ENCODE results near the gene SLC6A6.

The SLC6A6 gene

GRCh38 chr3:14464141-14464465 is 61.7 kb downstream of the SLC6A6 start:
- Histone ChIP-seq H2AK5ac (ENCODE audit: low read length) (no peak overlapping the region), H3K36me3 (ENCODE audit: control insufficient read depth, insufficient read depth, low read length) (peaks cover 11% of the 10 kb centered on the region), H2BK15ac (replicated peaks; ENCODE audit: low read depth) (no peak overlapping the region), H3K56ac (ENCODE audit: low read length) (peak overlapping the region; percentile 74), H3K79me1 (ENCODE audit: low read length) (no peaks in the 10 kb centered on the region), H3K4me2 (ENCODE audit: low read length) (no peak overlapping the region), H2BK120ac (ENCODE audit: low read depth, low read length) (no peak overlapping the region), H4K5ac (ENCODE audit: low read length) (no peak overlapping the region), H3K27ac (ENCODE audit: low read depth, low read length) (no peak overlapping the region), H3K4ac (ENCODE audit: low read depth, low read length) (no peak overlapping the region), H3K18ac (ENCODE audit: low read length) (no peak overlapping the region), H3K79me2 (ENCODE audit: control insufficient read depth, insufficient read depth, low read length) (no peaks in the 10 kb centered on the region), H4K8ac (ENCODE audit: low read depth, low read length) (no peak overlapping the region), H3K4me3 (ENCODE audit: low read length) (no peak overlapping the region), H3K23ac (ENCODE audit: low read length) (no peak overlapping the region), H3K27me3 (ENCODE audit: insufficient read depth, low read length, poor library complexity) (no peaks in the 10 kb centered on the region), H2BK5ac (ENCODE audit: low read length) (no peak overlapping the region), H3K4me1 (ENCODE audit: control insufficient read depth, low read depth, low read length) (peaks cover 3% of the 10 kb centered on the region), H3K9ac (ENCODE audit: low read length) (no peak overlapping the region)
- DNase-seq = no peak
- no CpG with 5 or more reads among the region's 5 CpGs for WGBS (ENCODE audit: extremely low coverage, insufficient coverage, low lambda C conversion rate)

- no peak overlapping the region for H2BK5ac ChIP-seq (ENCODE audit: low read length)
- H2BK15ac ChIP-seq (replicated peaks; ENCODE audit: low read depth) = no peak overlapping the region
- no peak overlapping the region for H3K27ac ChIP-seq (ENCODE audit: low read depth, low read length)
- no peak overlapping the region for H3K4me3 ChIP-seq (ENCODE audit: low read length)
- no peak overlapping the region for H3K4me2 ChIP-seq (ENCODE audit: low read length)
- no peaks in the 10 kb centered on the region for H3K79me2 ChIP-seq (ENCODE audit: control insufficient read depth, insufficient read depth, low read length)
- H3K18ac ChIP-seq (ENCODE audit: low read length) = no peak overlapping the region
- H3K79me1 ChIP-seq (ENCODE audit: low read length) = no peaks in the 10 kb centered on the region
- H4K8ac ChIP-seq (ENCODE audit: low read depth, low read length) = no peak overlapping the region
- WGBS (ENCODE audit: extremely low coverage, insufficient coverage, low lambda C conversion rate) = no CpG with 5 or more reads among the region's 4 CpGs
- H3K36me3 ChIP-seq (ENCODE audit: control insufficient read depth, insufficient read depth, low read length) = peaks cover 13% of the 10 kb centered on the region
- no peak overlapping the region for H3K23ac ChIP-seq (ENCODE audit: low read length)
- no peak overlapping the region for H3K9ac ChIP-seq (ENCODE audit: low read length)
- no peak overlapping the region for H3K4ac ChIP-seq (ENCODE audit: low read depth, low read length)
- no peaks in the 10 kb centered on the region for H3K27me3 ChIP-seq (ENCODE audit: insufficient read depth, low read length, poor library complexity)
- H2BK120ac ChIP-seq (ENCODE audit: low read depth, low read length) = no peak overlapping the region
- no peak for DNase-seq
- peaks cover 3% of the 10 kb centered on the region for H3K4me1 ChIP-seq (ENCODE audit: control insufficient read depth, low read depth, low read length)
- H2AK5ac ChIP-seq (ENCODE audit: low read length) = no peak overlapping the region
- H4K5ac ChIP-seq (ENCODE audit: low read length) = no peak overlapping the region
- no peak overlapping the region for H3K56ac ChIP-seq (ENCODE audit: low read length)
Observed at GRCh38 chr3:14464521-14464920, 62.1 kb downstream of the SLC6A6 start.

GRCh38 chr3:14465425-14465824 is 63.0 kb downstream of the SLC6A6 start:
- no peak overlapping the region for H2BK15ac ChIP-seq (replicated peaks; ENCODE audit: low read depth)
- DNase-seq = no peak
- no peak overlapping the region for H3K9ac ChIP-seq (ENCODE audit: low read length)
- no peak overlapping the region for H2BK120ac ChIP-seq (ENCODE audit: low read depth, low read length)
- peaks cover 11% of the 10 kb centered on the region for H3K36me3 ChIP-seq (ENCODE audit: control insufficient read depth, insufficient read depth, low read length)
- no CpG with 5 or more reads among the region's 3 CpGs for WGBS (ENCODE audit: extremely low coverage, insufficient coverage, low lambda C conversion rate)
- peaks cover 3% of the 10 kb centered on the region for H3K4me1 ChIP-seq (ENCODE audit: control insufficient read depth, low read depth, low read length)
- no peak overlapping the region for H3K4ac ChIP-seq (ENCODE audit: low read depth, low read length)
- H3K27me3 ChIP-seq (ENCODE audit: insufficient read depth, low read length, poor library complexity) = no peaks in the 10 kb centered on the region
- H4K5ac ChIP-seq (ENCODE audit: low read length) = no peak overlapping the region
- H4K8ac ChIP-seq (ENCODE audit: low read depth, low read length) = no peak overlapping the region
- no peaks in the 10 kb centered on the region for H3K79me1 ChIP-seq (ENCODE audit: low read length)
- no peak overlapping the region for H3K23ac ChIP-seq (ENCODE audit: low read length)
- H2AK5ac ChIP-seq (ENCODE audit: low read length) = no peak overlapping the region
- H3K4me2 ChIP-seq (ENCODE audit: low read length) = no peak overlapping the region
- no peak overlapping the region for H3K56ac ChIP-seq (ENCODE audit: low read length)
- no peak overlapping the region for H3K18ac ChIP-seq (ENCODE audit: low read length)
- no peak overlapping the region for H3K4me3 ChIP-seq (ENCODE audit: low read length)
- no peak overlapping the region for H2BK5ac ChIP-seq (ENCODE audit: low read length)
- H3K27ac ChIP-seq (ENCODE audit: low read depth, low read length) = no peak overlapping the region
- H3K79me2 ChIP-seq (ENCODE audit: control insufficient read depth, insufficient read depth, low read length) = no peaks in the 10 kb centered on the region

GRCh38 chr3:14466179-14466903 is 63.9 kb downstream of the SLC6A6 start:
- no CpG with 5 or more reads among the region's 23 CpGs for WGBS (ENCODE audit: extremely low coverage, insufficient coverage, low lambda C conversion rate)
- no peak overlapping the region for H2BK5ac ChIP-seq (ENCODE audit: low read length)

GRCh38 chr3:14467814-14468620 is 65.6 kb downstream of the SLC6A6 start:
- H2BK15ac ChIP-seq (replicated peaks; ENCODE audit: low read depth) = no peak overlapping the region
- no peaks in the 10 kb centered on the region for H3K27me3 ChIP-seq (ENCODE audit: insufficient read depth, low read length, poor library complexity)
- no peak overlapping the region for H2BK5ac ChIP-seq (ENCODE audit: low read length)
- no peak overlapping the region for H4K5ac ChIP-seq (ENCODE audit: low read length)
- H2AK5ac ChIP-seq (ENCODE audit: low read length) = no peak overlapping the region
- H3K4me2 ChIP-seq (ENCODE audit: low read length) = no peak overlapping the region
- peaks cover 8% of the 10 kb centered on the region for H3K36me3 ChIP-seq (ENCODE audit: control insufficient read depth, insufficient read depth, low read length)
- H3K9ac ChIP-seq (ENCODE audit: low read length) = no peak overlapping the region
- H3K4ac ChIP-seq (ENCODE audit: low read depth, low read length) = no peak overlapping the region
- peak; percentile 46 for DNase-seq
- H2BK120ac ChIP-seq (ENCODE audit: low read depth, low read length) = no peak overlapping the region
- WGBS (ENCODE audit: extremely low coverage, insufficient coverage, low lambda C conversion rate) = no CpG with 5 or more reads among the region's 15 CpGs
- no peak overlapping the region for H3K23ac ChIP-seq (ENCODE audit: low read length)
- no peak overlapping the region for H4K8ac ChIP-seq (ENCODE audit: low read depth, low read length)
- H3K4me3 ChIP-seq (ENCODE audit: low read length) = no peak overlapping the region
- no peak overlapping the region for H3K56ac ChIP-seq (ENCODE audit: low read length)
- no peaks in the 10 kb centered on the region for H3K4me1 ChIP-seq (ENCODE audit: control insufficient read depth, low read depth, low read length)
- H3K18ac ChIP-seq (ENCODE audit: low read length) = no peak overlapping the region
- no peaks in the 10 kb centered on the region for H3K79me1 ChIP-seq (ENCODE audit: low read length)
- H3K27ac ChIP-seq (ENCODE audit: low read depth, low read length) = no peak overlapping the region
- H3K79me2 ChIP-seq (ENCODE audit: control insufficient read depth, insufficient read depth, low read length) = no peaks in the 10 kb centered on the region

More at GRCh38 chr3:14466179-14466903, 63.9 kb downstream of the SLC6A6 start:
- no peak for DNase-seq
- Histone ChIP-seq H3K4ac (ENCODE audit: low read depth, low read length) (no peak overlapping the region), H3K9ac (ENCODE audit: low read length) (no peak overlapping the region), H3K79me2 (ENCODE audit: control insufficient read depth, insufficient read depth, low read length) (no peaks in the 10 kb centered on the region), H4K5ac (ENCODE audit: low read length) (no peak overlapping the region), H3K4me1 (ENCODE audit: control insufficient read depth, low read depth, low read length) (peaks cover 3% of the 10 kb centered on the region), H4K8ac (ENCODE audit: low read depth, low read length) (no peak overlapping the region), H3K23ac (ENCODE audit: low read length) (no peak overlapping the region), H3K27ac (ENCODE audit: low read depth, low read length) (no peak overlapping the region), H3K18ac (ENCODE audit: low read length) (no peak overlapping the region), H2BK15ac (replicated peaks; ENCODE audit: low read depth) (no peak overlapping the region), H3K36me3 (ENCODE audit: control insufficient read depth, insufficient read depth, low read length) (peaks cover 11% of the 10 kb centered on the region), H2BK120ac (ENCODE audit: low read depth, low read length) (no peak overlapping the region), H3K4me3 (ENCODE audit: low read length) (no peak overlapping the region), H3K27me3 (ENCODE audit: insufficient read depth, low read length, poor library complexity) (no peaks in the 10 kb centered on the region), H2AK5ac (ENCODE audit: low read length) (no peak overlapping the region), H3K79me1 (ENCODE audit: low read length) (no peaks in the 10 kb centered on the region), H3K4me2 (ENCODE audit: low read length) (no peak overlapping the region), H3K56ac (ENCODE audit: low read length) (no peak overlapping the region)
